Duodenal mucosa (tissue), 2 donors: ENCODE measurements around the gene DTYMK.

ENCODE experiments used
- H3K27ac ChIP-seq: one replicate; pipeline ENCODE4 v1.7.0; 2013; ENCODE audit warnings: low read depth, low read length
- H3K27me3 ChIP-seq, 2 donors: one replicate each; pipeline ENCODE4 v1.7.0; 2013; ENCODE audit warnings: low read length in 2 of 2, control low read depth in 1 of 2; ENCODE audit not compliant: insufficient read depth in 2 of 2, control insufficient read depth in 1 of 2
- H3K36me3 ChIP-seq, 2 donors: one replicate each; pipeline ENCODE4 v1.7.0; 2013; ENCODE audit warnings: low read length in 2 of 2, control low read depth in 1 of 2; ENCODE audit not compliant: insufficient read depth in 2 of 2, control insufficient read depth in 1 of 2
- H3K4me1 ChIP-seq, 2 donors: one replicate each; pipeline ENCODE4 v1.7.0; 2013; ENCODE audit warnings: low read length in 2 of 2, control low read depth in 1 of 2; ENCODE audit not compliant: insufficient read depth in 2 of 2, control insufficient read depth in 1 of 2
- H3K4me3 ChIP-seq, 2 donors: one replicate each; pipeline ENCODE4 v1.7.0; 2013; ENCODE audit warnings: low read length in 2 of 2, low read depth in 1 of 2
- H3K9ac ChIP-seq, 2 donors: one replicate each; pipeline ENCODE4 v1.7.0; 2013; ENCODE audit warnings: low read length in 2 of 2, low read depth in 1 of 2
- H3K9me3 ChIP-seq, 2 donors: one replicate each; pipeline ENCODE4 v1.7.0; 2013; ENCODE audit warnings: low read length in 2 of 2, control low read depth in 1 of 2; ENCODE audit not compliant: control insufficient read depth in 1 of 2

The DTYMK gene

DNA sequence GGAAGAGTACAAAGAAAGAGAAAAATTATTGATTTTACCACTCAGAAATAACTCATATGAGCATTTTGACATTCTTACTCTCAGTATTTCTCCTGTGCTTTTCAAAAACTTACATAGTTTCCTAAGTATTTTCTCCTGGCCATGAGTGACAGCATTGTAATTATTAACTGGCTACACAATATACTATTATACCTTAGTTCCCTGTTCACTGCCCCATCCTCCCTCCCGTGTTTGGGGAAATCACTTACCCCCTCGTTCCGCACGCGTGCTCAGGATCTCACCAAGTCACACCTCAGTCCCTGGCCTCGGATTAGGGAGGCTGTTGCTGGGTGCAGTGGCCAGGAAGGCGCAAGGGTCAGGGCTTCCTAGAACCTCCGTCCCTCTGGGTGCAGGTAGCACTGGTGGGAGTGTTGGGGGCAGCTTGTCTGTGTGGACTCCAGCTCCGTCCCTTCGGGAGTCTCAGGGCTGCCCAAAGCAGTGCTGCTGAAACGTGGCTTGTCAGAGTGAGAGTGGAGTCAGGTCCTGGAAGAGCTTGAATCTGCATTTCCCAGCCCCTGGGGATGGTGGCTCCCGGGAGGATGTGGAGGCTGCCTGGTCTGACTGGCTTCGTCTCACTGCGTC, 25.9 kb downstream of the DTYMK start:
- Histone ChIP-seq H3K27ac (no peak overlapping the region), H3K4me1 (no peaks in the 10 kb centered on the region), H3K9ac (no peak overlapping the region), H3K9me3 (no peaks in the 10 kb centered on the region), H3K36me3 (peaks cover 4 to 56% of the 10 kb centered on the region in 2 donors), H3K27me3 (no peaks in the 10 kb centered on the region), H3K4me3 (no peak overlapping the region)

DNA sequence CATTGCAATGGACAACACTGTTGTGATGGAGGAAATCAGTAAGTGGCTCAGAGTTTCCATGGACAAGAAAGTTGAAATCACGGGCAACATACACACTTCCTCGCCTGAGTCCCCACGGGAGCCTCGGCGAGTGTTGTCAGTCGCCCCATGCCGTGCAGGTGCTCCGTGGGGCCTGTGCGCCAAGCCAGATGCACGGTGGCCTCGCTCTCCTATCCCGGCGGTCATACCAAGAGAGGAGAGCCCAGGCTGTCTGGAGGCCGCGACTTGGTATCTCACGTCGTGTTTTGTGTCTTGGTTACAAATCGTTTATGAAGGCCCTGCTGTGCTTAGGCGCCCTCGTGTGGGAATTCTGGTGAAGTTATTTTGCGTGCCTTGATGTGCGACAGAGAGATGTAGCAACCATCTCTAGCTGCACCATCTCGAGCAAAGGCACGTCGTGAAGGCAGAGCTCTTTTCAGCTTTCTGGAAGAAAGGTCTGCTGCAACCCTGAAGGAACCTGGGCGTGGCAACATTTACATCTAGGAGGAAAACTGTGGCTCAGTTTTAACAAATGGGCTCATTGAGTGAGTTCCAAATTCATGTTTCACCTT, 27.4 kb downstream of the DTYMK start:
- Histone ChIP-seq H3K36me3 (peaks cover 10 to 70% of the 10 kb centered on the region in 2 donors), H3K9me3 (no peaks in the 10 kb centered on the region), H3K27ac (no peak overlapping the region), H3K27me3 (no peaks in the 10 kb centered on the region), H3K4me1 (no peaks in the 10 kb centered on the region), H3K9ac (no peak overlapping the region), H3K4me3 (no peak overlapping the region)

- Histone ChIP-seq H3K27ac (no peak overlapping the region), H3K36me3 (peaks cover 12 to 76% of the 10 kb centered on the region in 2 donors), H3K4me1 (no peaks in the 10 kb centered on the region), H3K9ac (no peak overlapping the region), H3K4me3 (no peak overlapping the region), H3K9me3 (no peaks in the 10 kb centered on the region), H3K27me3 (no peaks in the 10 kb centered on the region)
Measured at GRCh38 chr2:241658296-241658695, 28.3 kb downstream of the DTYMK start.

GRCh38 chr2:241657786-241658254, 28.8 kb downstream of the DTYMK start:
- Histone ChIP-seq H3K27me3 (no peaks in the 10 kb centered on the region), H3K4me3 (no peak overlapping the region), H3K27ac (no peak overlapping the region), H3K4me1 (no peaks in the 10 kb centered on the region), H3K9ac (no peak overlapping the region), H3K9me3 (no peaks in the 10 kb centered on the region), H3K36me3 (peaks cover 16 to 81% of the 10 kb centered on the region in 2 donors)

GRCh38 chr2:241656190-241656741, 30.3 kb downstream of the DTYMK start:
- Histone ChIP-seq H3K4me1 (no peaks in the 10 kb centered on the region), H3K27ac (no peak overlapping the region), H3K9ac (no peak overlapping the region), H3K27me3 (no peaks in the 10 kb centered on the region), H3K4me3 (no peak overlapping the region), H3K36me3 (peaks cover 20 to 85% of the 10 kb centered on the region in 2 donors), H3K9me3 (no peaks in the 10 kb centered on the region)

DNA sequence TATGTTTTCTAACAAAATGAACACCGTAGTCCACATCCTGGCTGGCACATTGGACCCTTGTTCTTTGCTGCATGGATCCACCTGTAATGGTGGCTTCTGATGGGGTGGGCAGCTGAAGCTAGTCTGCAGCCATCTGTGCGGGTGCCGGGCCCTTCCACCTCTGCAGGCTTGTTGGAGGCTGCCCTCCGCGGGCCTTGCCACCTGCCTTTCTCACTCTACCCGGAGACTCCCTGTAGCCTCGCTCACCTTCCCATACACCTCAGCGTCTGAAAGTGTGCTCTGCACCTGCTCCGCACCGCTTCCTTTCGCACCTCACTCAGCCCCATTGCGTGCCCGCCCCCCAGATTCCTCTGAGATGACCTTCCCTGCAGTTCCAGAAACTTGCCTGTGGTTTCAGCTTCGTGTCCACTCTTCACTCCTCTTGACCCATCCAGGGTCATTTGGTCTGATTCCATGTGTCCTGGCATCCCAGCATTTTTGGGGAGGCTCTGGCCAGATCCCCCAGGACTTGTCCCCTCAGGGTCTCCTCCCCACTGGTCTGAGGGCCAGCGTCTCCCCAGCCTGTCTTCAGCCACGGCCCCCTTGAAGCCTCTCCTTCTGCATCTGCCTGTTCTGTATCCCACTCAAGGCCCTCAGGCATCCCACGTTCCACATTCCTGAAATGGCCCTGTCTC, 31.0 kb downstream of the DTYMK start:
- no peak overlapping the region for H3K4me3 ChIP-seq
- no peak overlapping the region for H3K27ac ChIP-seq
- no peak overlapping the region for H3K9ac ChIP-seq
- no peaks in the 10 kb centered on the region for H3K27me3 ChIP-seq
- H3K4me1 ChIP-seq, result no peaks in the 10 kb centered on the region
- H3K9me3 ChIP-seq, result no peaks in the 10 kb centered on the region
- peaks cover 20 to 80% of the 10 kb centered on the region in 2 donors for H3K36me3 ChIP-seq

GRCh38 chr2:241654551-241654950, 32.1 kb downstream of the DTYMK start:
- Histone ChIP-seq H3K27me3 (no peaks in the 10 kb centered on the region), H3K4me1 (peaks cover 0 to 5% of the 10 kb centered on the region in 2 donors), H3K36me3 (peaks cover 17 to 77% of the 10 kb centered on the region in 2 donors), H3K9ac (no peak overlapping the region), H3K4me3 (no peak overlapping the region), H3K9me3 (no peaks in the 10 kb centered on the region), H3K27ac (no peak overlapping the region)

GRCh38 chr2:241653210-241653750, 33.3 kb downstream of the DTYMK start:
- Histone ChIP-seq H3K9ac (no peak overlapping the region), H3K4me3 (no peak overlapping the region), H3K36me3 (peaks cover 17 to 64% of the 10 kb centered on the region in 2 donors), H3K4me1 (peaks cover 0 to 5% of the 10 kb centered on the region in 2 donors), H3K9me3 (no peaks in the 10 kb centered on the region), H3K27ac (no peak overlapping the region), H3K27me3 (no peaks in the 10 kb centered on the region)

DNA sequence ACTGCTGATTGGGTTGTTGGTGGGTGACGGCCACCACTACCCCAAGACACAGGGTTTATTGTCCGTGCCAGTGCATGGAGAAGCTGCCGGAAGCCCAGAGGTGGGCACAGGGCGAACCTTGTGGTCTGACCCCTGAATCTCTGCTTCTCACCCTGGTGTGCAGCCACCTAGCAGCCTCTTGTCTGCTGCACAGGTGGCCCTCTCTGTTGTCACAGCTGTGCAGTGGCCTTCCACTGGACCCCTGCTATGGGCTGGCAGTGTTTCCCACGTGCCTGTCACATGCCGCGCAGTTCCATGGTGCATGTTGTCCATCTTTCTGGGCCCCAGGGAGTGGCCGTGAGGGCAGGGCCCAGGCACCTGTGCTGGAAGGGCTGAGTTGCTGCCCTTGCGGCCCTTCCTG, 33.9 kb downstream of the DTYMK start:
- H3K9ac ChIP-seq, result no peak overlapping the region
- H3K4me1 ChIP-seq, result peaks cover 0 to 5% of the 10 kb centered on the region in 2 donors
- H3K36me3 ChIP-seq, result peaks cover 17 to 60% of the 10 kb centered on the region in 2 donors
- no peak overlapping the region for H3K4me3 ChIP-seq
- no peaks in the 10 kb centered on the region for H3K27me3 ChIP-seq
- H3K27ac ChIP-seq, result no peak overlapping the region
- H3K9me3 ChIP-seq, result no peaks in the 10 kb centered on the region

GRCh38 chr2:241652142-241652541, 34.5 kb downstream of the DTYMK start:
- H3K36me3 ChIP-seq, result peaks cover 17 to 58% of the 10 kb centered on the region in 2 donors
- peaks cover 0 to 5% of the 10 kb centered on the region in 2 donors for H3K4me1 ChIP-seq
- H3K4me3 ChIP-seq, result no peak overlapping the region
- no peak overlapping the region for H3K9ac ChIP-seq
- no peak overlapping the region for H3K27ac ChIP-seq
- no peaks in the 10 kb centered on the region for H3K9me3 ChIP-seq
- no peaks in the 10 kb centered on the region for H3K27me3 ChIP-seq
